ENCODE data around the gene DDX10. TPM values are rescaled to one million over a fixed set of nuclear protein-coding genes. Genes with fewer than 3 reads are reported as not detected.

The DDX10 gene
- total and polyA plus RNA-seq, 4 donors: 8.0 to 11.8 (median 9.0) TPM

- peaks cover 0 to 2% (median 0%) of the 10 kb centered on the region in 4 donors for H3K36me3 ChIP-seq (ENCODE audit: control insufficient read depth in 4 of 4, insufficient read depth in 3 of 4, low read depth in 1 of 4, low read length in 3 of 4)
- 96% methylated on average over 1 of the region's 1 CpG for WGBS
- H3K9ac ChIP-seq (ENCODE audit: low read depth in 1 of 2, low read length in 2 of 2): no peak overlapping the region
- H3K4me1 ChIP-seq (ENCODE audit: control insufficient read depth in 4 of 4, insufficient read depth in 4 of 4, low read length in 3 of 4): no peaks in the 10 kb centered on the region
- no peaks in the 10 kb centered on the region for H3K27me3 ChIP-seq (ENCODE audit: control insufficient read depth in 4 of 4, insufficient read depth in 4 of 4, low read length in 3 of 4)
- H3K9me3 ChIP-seq (ENCODE audit: control insufficient read depth in 4 of 4, low read length in 3 of 4): no peaks in the 10 kb centered on the region
- TF ChIP-seq HNF4G (IDR thresholded peaks at IDR 0.05) (no peak), MAX (IDR thresholded peaks at IDR 0.05) (no peak), YY1 (IDR thresholded peaks at IDR 0.05) (no peak), ATF3 (IDR thresholded peaks at IDR 0.05) (no peak), FOXA1 (IDR thresholded peaks at IDR 0.05) (no peak), RAD21 (IDR thresholded peaks at IDR 0.05) (no peak), NR2F2 (IDR thresholded peaks at IDR 0.05) (no peak), CTCF (IDR thresholded peaks at IDR 0.05; ENCODE audit: low read depth, low read length, missing input control) (no peak), TAF1 (conservative IDR thresholded peaks at IDR 0.05) (no peak), JUND (IDR thresholded peaks at IDR 0.05) (no peak), FOXA2 (IDR thresholded peaks at IDR 0.05) (no peak), HNF4A (conservative IDR thresholded peaks at IDR 0.05) (no peak)
- no peak for DNase-seq (ENCODE audit: low spot score)
- no peak overlapping the region for H3K27ac ChIP-seq (ENCODE audit: low read depth in 1 of 2, low read length in 2 of 2)
- no peak overlapping the region for H3K4me3 ChIP-seq (ENCODE audit: low read depth in 1 of 3, low read length in 3 of 3)
These were observed 46.3 kb upstream of the DDX10 start for GRCh38 chr11:108618529-108618928.

GRCh38 chr11:108620958-108621772, 43.7 kb upstream of the DDX10 start:
- 82% methylated on average over 2 of the region's 2 CpGs for WGBS
- Histone ChIP-seq H3K36me3 (ENCODE audit: control insufficient read depth in 4 of 4, insufficient read depth in 3 of 4, low read depth in 1 of 4, low read length in 3 of 4) (peaks cover 0 to 2% (median 0%) of the 10 kb centered on the region in 4 donors), H3K27me3 (ENCODE audit: control insufficient read depth in 4 of 4, insufficient read depth in 4 of 4, low read length in 3 of 4) (no peaks in the 10 kb centered on the region), H3K4me3 (ENCODE audit: low read depth in 1 of 3, low read length in 3 of 3) (no peak overlapping the region), H3K9me3 (ENCODE audit: control insufficient read depth in 4 of 4, low read length in 3 of 4) (no peaks in the 10 kb centered on the region), H3K27ac (ENCODE audit: low read depth in 1 of 2, low read length in 2 of 2) (no peak overlapping the region), H3K9ac (ENCODE audit: low read depth in 1 of 2, low read length in 2 of 2) (no peak overlapping the region), H3K4me1 (ENCODE audit: control insufficient read depth in 4 of 4, insufficient read depth in 4 of 4, low read length in 3 of 4) (no peaks in the 10 kb centered on the region)
- DNase-seq (ENCODE audit: low spot score): no peak
- TF ChIP-seq RAD21 (IDR thresholded peaks at IDR 0.05): no peak
- TF ChIP-seq CTCF (IDR thresholded peaks at IDR 0.05; ENCODE audit: low read depth, low read length, missing input control): no peak
- TF ChIP-seq NR2F2 (IDR thresholded peaks at IDR 0.05): no peak
- TF ChIP-seq FOXA1 (IDR thresholded peaks at IDR 0.05): no peak
- no peak for TF ChIP-seq SP1 (IDR thresholded peaks at IDR 0.05)
- TF ChIP-seq MAX (IDR thresholded peaks at IDR 0.05): no peak
- TF ChIP-seq EGR1 (IDR thresholded peaks at IDR 0.05; ENCODE audit: low read depth in 2 of 2): no peak
- no peak for TF ChIP-seq ATF3 (IDR thresholded peaks at IDR 0.05)
